Tongue (tissue), 2 donors: ENCODE data around the gene ITFG2. TPM values are rescaled to one million over a fixed set of nuclear protein-coding genes. Genes with fewer than 3 reads are reported as not detected.
A peak's percentile ranks its signal among the peaks of the same experiment; 100 is the strongest.
"Not testable (repeated sequence)": the region's sequence is repeated elsewhere in the genome, so short reads cannot be mapped to it uniquely, and the experiment has no call there.

Experiments used
- DNase-seq: peaks from one replicate; pipeline ENCODE4 v3.0.0-alpha.2; 2015
- total RNA-seq: library from RNA; depleted of rRNA; stranded (reverse); fragments of >200 nt; gene quantifications from one replicate; pipeline ENCODE4 v1.2.3, GENCODE V29; 2014

The ITFG2 gene
- total RNA-seq, 1 donor from 2014 or later: 26.7 TPM

GRCh38 chr12:2832550-2833127, 20.2 kb downstream of the ITFG2 start:
- no peak for DNase-seq

GRCh38 chr12:2833327-2833726, 20.9 kb downstream of the ITFG2 start:
- no peak for DNase-seq

GRCh38 chr12:2833810-2834209, 21.3 kb downstream of the ITFG2 start:
- no peak for DNase-seq

- peak; percentile 95 for DNase-seq
Observed at GRCh38 chr12:2834581-2835491, 22.4 kb downstream of the ITFG2 start, which contains the start of gene NRIP2. TSS of gene NRIP2 (minus strand) at chr12:2835035. CDS start at chr12:2834983, 52 bp downstream.

DNA sequence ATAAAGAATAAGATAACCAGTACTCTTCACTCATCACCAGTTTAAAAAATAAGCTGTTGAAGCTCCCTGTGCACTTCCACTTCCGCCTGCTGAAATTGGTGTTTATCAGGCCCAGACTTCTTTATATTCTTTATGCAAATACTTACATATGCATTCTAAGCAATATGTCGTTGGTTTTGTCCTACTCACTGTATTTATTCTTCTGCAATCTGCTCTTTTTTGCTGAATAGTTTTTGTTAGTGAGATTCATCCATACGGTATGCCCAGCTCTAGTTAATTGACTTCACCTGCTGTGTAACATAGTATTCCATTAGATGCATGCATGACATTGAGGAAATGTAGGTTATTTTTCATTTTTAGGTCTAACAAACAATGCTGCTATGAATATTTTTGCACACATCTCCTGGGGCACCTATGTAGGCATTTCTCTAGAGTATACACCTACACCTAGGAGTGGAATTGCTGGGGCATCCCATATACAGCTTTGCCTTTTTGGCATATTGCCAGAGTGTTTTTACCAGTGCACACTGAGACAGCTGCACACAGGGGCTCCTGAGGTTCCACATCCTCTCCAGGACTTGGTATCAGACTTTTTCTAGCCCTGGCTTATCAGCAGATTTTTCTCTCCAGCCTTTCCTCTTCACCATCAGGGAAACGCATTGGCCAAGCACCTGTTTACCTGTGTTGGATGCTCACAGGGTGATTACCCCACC, 23.4 kb downstream of the ITFG2 start:
- DNase-seq: no peak

GRCh38 chr12:2836574-2836973, 24.1 kb downstream of the ITFG2 start:
- no peak for DNase-seq

DNA sequence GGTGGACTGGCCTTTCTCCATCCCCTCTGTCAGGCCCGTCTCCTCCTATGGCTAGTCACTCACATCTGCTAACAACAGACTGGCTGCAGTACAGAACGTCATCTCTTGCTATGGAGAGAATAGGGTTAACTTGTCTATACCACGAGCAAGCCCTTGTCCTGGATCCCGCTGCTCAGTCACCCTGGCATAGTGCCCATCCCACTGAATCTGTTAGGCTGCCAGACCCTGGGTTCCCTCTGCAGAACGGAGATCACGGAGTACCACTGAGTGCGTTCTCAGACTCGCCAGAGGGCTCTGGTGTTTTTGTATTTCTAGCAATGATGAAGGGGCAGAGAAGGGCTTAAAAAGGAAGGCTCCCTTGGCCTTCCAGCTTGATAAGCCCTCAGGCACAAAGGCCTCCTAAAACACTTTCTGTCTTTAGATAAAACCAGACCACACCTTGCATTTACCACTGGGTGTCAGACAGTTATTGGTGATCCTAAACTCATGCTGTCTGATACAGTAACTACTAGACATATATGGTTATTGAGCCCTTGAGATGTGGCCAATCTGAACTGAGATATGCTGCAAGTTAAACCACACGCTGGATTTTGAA, 28.7 kb downstream of the ITFG2 start:
- DNase-seq: no peak

GRCh38 chr12:2842948-2843347, 30.5 kb downstream of the ITFG2 start:
- DNase-seq: no peak

DNA sequence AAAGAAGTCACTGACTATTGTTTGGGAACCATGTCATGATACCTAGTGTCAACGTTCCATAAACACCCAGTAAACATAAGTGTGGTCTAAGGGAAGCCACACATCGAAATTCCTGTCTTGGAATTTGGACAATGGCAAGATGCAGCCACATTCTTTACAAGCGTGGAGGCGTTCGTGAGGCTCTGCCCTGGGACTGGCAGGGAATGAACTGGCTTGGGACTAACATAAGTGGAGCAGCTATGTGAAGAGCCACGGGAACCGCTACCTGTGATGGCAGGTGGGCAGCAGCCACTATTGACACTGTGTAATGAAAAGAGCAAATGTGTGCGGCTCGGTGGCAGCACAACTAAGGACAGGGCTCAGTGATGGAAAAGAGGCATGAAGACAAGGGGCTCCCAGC, 32.3 kb downstream of the ITFG2 start:
- DNase-seq: no peak

- peak; percentile 36 for DNase-seq
Observed at GRCh38 chr12:2845280-2845679, 32.8 kb downstream of the ITFG2 start.

DNA sequence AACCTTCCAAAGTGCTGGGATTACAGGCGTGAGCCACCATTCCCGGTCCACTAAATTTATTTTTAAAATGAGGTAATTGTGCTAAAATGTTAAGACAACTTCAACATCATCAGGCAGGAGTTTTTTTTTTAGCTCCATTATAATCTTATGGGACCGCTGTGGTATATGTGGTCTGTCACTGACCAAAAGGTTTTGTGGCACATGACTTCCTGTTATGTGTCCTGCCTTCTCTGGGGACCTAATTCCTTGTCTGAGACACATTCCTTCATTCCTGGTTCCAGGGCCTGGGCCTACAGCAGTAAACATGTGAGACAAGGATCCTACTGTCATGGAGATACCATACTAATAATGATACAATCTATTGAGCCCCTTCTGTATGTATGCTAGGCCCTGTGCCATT, 39.5 kb downstream of the ITFG2 start:
- DNase-seq: no peak

- peak; percentile 93 for DNase-seq
Observed at GRCh38 chr12:2853626-2854025, 41.2 kb downstream of the ITFG2 start.

GRCh38 chr12:2854669-2855453, 42.4 kb downstream of the ITFG2 start:
- DNase-seq: no peak

- no peak for DNase-seq
Observed at GRCh38 chr12:2855546-2855945, 43.1 kb downstream of the ITFG2 start.

- DNase-seq: no peak
Observed at GRCh38 chr12:2856051-2856450, 43.6 kb downstream of the ITFG2 start.

- DNase-seq: no peak
Observed at GRCh38 chr12:2857021-2857431, 44.6 kb downstream of the ITFG2 start, which contains the start of gene TEX52. TSS of gene TEX52 (minus strand) at chr12:2857039. CDS start at chr12:2857026, 13 bp downstream.

- DNase-seq: no peak
Observed at GRCh38 chr12:2857576-2857975, 45.1 kb downstream of the ITFG2 start.

GRCh38 chr12:2858334-2858733, 45.9 kb downstream of the ITFG2 start:
- DNase-seq: no peak

DNA sequence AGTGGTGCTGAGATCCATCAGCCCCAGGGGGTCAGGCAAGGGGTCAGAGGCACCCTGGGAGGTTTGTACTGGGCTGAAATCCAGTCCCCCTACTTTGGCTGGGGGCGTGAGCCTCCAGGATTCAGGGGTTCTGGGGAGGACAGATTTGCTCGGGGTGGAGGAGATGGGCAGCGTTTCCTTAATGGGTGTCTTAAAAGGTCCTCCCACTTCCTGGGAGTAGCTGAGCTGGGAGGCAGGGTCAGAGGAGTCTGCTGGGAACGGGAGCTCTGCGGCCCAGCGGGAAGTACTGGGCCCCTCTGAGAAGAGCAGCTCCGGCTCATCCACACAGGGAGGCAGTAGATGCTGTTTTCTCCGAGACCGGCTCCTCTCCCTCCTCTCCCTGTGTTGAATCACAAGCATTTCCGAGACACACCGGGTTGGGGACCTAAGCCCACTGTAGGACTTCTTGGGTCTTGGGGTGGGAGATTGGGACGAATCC, 46.5 kb downstream of the ITFG2 start:
- DNase-seq: no peak

DNA sequence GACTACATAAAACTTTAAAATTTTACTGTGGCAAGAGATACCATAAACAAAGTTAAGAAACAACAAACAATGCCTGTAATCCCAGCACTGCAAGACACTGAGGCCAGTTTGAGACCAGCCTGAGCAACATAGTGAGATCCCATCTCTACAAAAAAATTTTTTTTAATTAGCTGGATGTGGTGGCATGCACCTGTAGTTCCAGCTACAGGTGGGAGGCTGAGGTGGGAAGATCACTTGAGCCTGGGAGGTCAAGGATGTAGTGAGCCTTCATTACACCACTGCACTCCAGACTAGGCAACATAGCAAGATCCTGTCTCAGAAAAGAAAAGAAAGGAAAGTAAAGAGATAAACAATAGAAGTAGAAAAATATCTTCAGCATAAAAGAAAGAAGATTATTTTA, 47.7 kb downstream of the ITFG2 start:
- no peak for DNase-seq

DNA sequence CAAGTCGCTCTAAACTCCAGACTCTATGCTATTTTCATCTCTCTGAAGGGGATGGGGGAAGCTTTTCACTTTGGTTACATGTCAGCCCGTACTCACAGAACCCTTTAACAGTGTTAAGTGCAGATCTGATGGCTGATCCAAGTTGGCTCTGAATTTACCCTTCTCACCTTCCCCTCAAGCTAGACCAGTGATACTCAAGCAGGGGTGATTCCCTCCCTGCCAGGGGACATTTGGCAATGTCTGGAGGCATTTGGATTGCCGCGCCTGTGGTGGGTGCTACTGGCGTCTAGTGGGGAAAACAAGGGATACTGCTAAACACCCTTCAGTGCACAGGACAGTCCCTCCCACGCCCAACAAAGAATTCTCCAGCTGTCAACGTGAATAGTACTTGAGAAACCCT, 50.4 kb downstream of the ITFG2 start:
- DNase-seq: no peak

- DNase-seq: not testable (repeated sequence)
Observed at GRCh38 chr12:2863402-2863801, 50.9 kb downstream of the ITFG2 start.
